Glutamatergic neuron (in vitro differentiated cells): ENCODE data around the gene HSPA5. TPM values are rescaled to one million over a fixed set of nuclear protein-coding genes. Genes with fewer than 3 reads are reported as not detected.
"Not testable (repeated sequence)": the region's sequence is repeated elsewhere in the genome, so short reads cannot be mapped to it uniquely, and the experiment has no call there.

ENCODE experiments used
- DNase-seq: peaks from one replicate; pipeline ENCODE4 v3.0.0; 2022
- H3K27ac Mint-ChIP-seq: one replicate; pipeline ENCODE4 v1.8.0; 2020; ENCODE audit warnings: mild to moderate bottlenecking, mixed read lengths, inconsistent platforms; ENCODE audit not compliant: unreplicated experiment
- H3K27me3 Mint-ChIP-seq: one replicate; pipeline ENCODE4 v1.8.0; 2020; ENCODE audit warnings: mild to moderate bottlenecking, moderate library complexity, mixed read lengths, inconsistent platforms; ENCODE audit not compliant: unreplicated experiment
- H3K36me3 Mint-ChIP-seq: one replicate; pipeline ENCODE4 v1.8.0; 2020; ENCODE audit warnings: mild to moderate bottlenecking, mixed read lengths, inconsistent platforms; ENCODE audit not compliant: unreplicated experiment
- H3K4me1 Mint-ChIP-seq: one replicate; pipeline ENCODE4 v1.8.0; 2020; ENCODE audit warnings: mild to moderate bottlenecking, low read depth, mixed read lengths, inconsistent platforms; ENCODE audit not compliant: unreplicated experiment
- H3K4me3 Mint-ChIP-seq: one replicate; pipeline ENCODE4 v1.8.0; 2020; ENCODE audit warnings: mild to moderate bottlenecking, mixed read lengths, inconsistent platforms; ENCODE audit not compliant: unreplicated experiment
- H3K9me3 Mint-ChIP-seq: one replicate; pipeline ENCODE4 v1.8.0; 2020; ENCODE audit warnings: mild to moderate bottlenecking, moderate library complexity, mixed read lengths, inconsistent platforms; ENCODE audit not compliant: unreplicated experiment
- CTCF ChIP-seq: fragments of 200-600 bp; sonication (generic); IDR thresholded peaks from one replicate; pipeline ENCODE4 v1.5.0; 2021; ENCODE audit not compliant: partially characterized antibody, unreplicated experiment
- total RNA-seq: library from RNA; stranded (reverse); fragmentation: NEBNext Ultra II Directional; extraction: Animal tissue kit (Norgen Biotek cat#: 25700); gene quantifications from one replicate; pipeline ENCODE4 v1.2.1, GENCODE V29; 2021; ENCODE audit not compliant: unreplicated experiment

The HSPA5 gene
- total RNA-seq, 1 donor from 2014 or later = 126 TPM

GRCh38 chr9:125238127-125238914 lies 2.8 kb downstream of the HSPA5 start:
- DNase-seq = no peak
- no peak overlapping the region for H3K27ac Mint-ChIP-seq
- H3K4me1 Mint-ChIP-seq = peaks cover 6% of the 10 kb centered on the region
- no peaks in the 10 kb centered on the region for H3K36me3 Mint-ChIP-seq
- TF ChIP-seq CTCF = no peak
- peaks cover 14% of the 10 kb centered on the region for H3K27me3 Mint-ChIP-seq
- H3K9me3 Mint-ChIP-seq = peaks cover 9% of the 10 kb centered on the region
- peak overlapping the region; percentile 67 for H3K4me3 Mint-ChIP-seq

GRCh38 chr9:125236520-125237159 lies 4.5 kb downstream of the HSPA5 start:
- not testable (repeated sequence) for DNase-seq, H3K4me1 Mint-ChIP-seq, H3K27ac Mint-ChIP-seq, H3K9me3 Mint-ChIP-seq, H3K4me3 Mint-ChIP-seq, H3K27me3 Mint-ChIP-seq, H3K36me3 Mint-ChIP-seq

GRCh38 chr9:125235804-125236519 lies 5.2 kb downstream of the HSPA5 start:
- Mint-ChIP-seq H3K4me1 (peaks cover 10% of the 10 kb centered on the region), H3K27me3 (peaks cover under 1% of the 10 kb centered on the region), H3K9me3 (peaks cover 4% of the 10 kb centered on the region), H3K4me3 (no peak overlapping the region), H3K36me3 (no peaks in the 10 kb centered on the region), H3K27ac (no peak overlapping the region)
- no peak for DNase-seq
- no peak for TF ChIP-seq CTCF

- not testable (repeated sequence) for DNase-seq, H3K36me3 Mint-ChIP-seq, H3K27me3 Mint-ChIP-seq, H3K9me3 Mint-ChIP-seq, H3K4me3 Mint-ChIP-seq, H3K4me1 Mint-ChIP-seq, H3K27ac Mint-ChIP-seq
These were observed 7.0 kb downstream of the HSPA5 start for GRCh38 chr9:125234099-125234498.

GRCh38 chr9:125233678-125234077 lies 7.5 kb downstream of the HSPA5 start:
- no peaks in the 10 kb centered on the region for H3K36me3 Mint-ChIP-seq
- no peaks in the 10 kb centered on the region for H3K9me3 Mint-ChIP-seq
- H3K27ac Mint-ChIP-seq = no peak overlapping the region
- H3K27me3 Mint-ChIP-seq = no peaks in the 10 kb centered on the region
- no peak for TF ChIP-seq CTCF
- H3K4me3 Mint-ChIP-seq = no peak overlapping the region
- peaks cover 6% of the 10 kb centered on the region for H3K4me1 Mint-ChIP-seq
- no peak for DNase-seq
